Suprapubic skin (tissue), 4 donors: ENCODE data around the gene ZNF143. TPM values are rescaled to one million over a fixed set of nuclear protein-coding genes. Genes with fewer than 3 reads are reported as not detected.

Experiments
- DNase-seq, 2 donors: peaks; one replicate each; pipeline ENCODE4 v3.0.0-alpha.2; 2019; ENCODE audit warnings: low spot score in 2 of 2
- H3K27ac ChIP-seq: fragments of 200-600 bp; sonication (generic); one replicate; pipeline ENCODE4 v1.5.1; 2019
- H3K27me3 ChIP-seq: fragments of 200-600 bp; sonication (generic); one replicate; pipeline ENCODE4 v1.5.1; 2019
- H3K36me3 ChIP-seq: fragments of 200-600 bp; sonication (generic); one replicate; pipeline ENCODE4 v1.5.1; 2019
- H3K4me1 ChIP-seq: fragments of 200-600 bp; sonication (generic); one replicate; pipeline ENCODE4 v1.5.1; 2019
- H3K4me3 ChIP-seq: fragments of 200-600 bp; sonication (generic); one replicate; pipeline ENCODE4 v1.5.1; 2019; ENCODE audit warnings: mild to moderate bottlenecking
- H3K9me3 ChIP-seq: fragments of 200-600 bp; sonication (generic); one replicate; pipeline ENCODE4 v1.5.1; 2019
- CTCF ChIP-seq, 2 donors: fragments of 200-600 bp in 1 of 2; fragments of 450-650 bp in 1 of 2; sonication (generic) in 1 of 2; IDR thresholded peaks; one replicate each; pipeline ENCODE4 v1.5.1; 2016 to 2019; ENCODE audit warnings: antibody characterized with exemption in 2 of 2, mild to moderate bottlenecking in 1 of 2, moderate library complexity in 1 of 2
- EP300 ChIP-seq: sonication (generic); formaldehyde crosslinking; IDR thresholded peaks from one replicate; pipeline ENCODE4 v1.6.1; 2017; ENCODE audit warnings: antibody characterized with exemption
- POLR2A ChIP-seq, 2 donors: fragments of 450-650 bp; IDR thresholded peaks; one replicate each; pipeline ENCODE4 v1.6.1; 2017; ENCODE audit warnings: antibody characterized with exemption in 2 of 2, mild to moderate bottlenecking in 2 of 2, moderate library complexity in 2 of 2
- POLR2AphosphoS5 ChIP-seq, 3 donors: sonication (generic); formaldehyde crosslinking; IDR thresholded peaks; one replicate each; pipeline ENCODE4 v1.6.1; 2017; ENCODE audit warnings: antibody characterized with exemption in 3 of 3
- WGBS: methylation state at CpG from one replicate; pipeline ENCODE4 v1.1.5; 2018; 5-methylcytosine and 5-hydroxymethylcytosine counted together
- total RNA-seq, 4 donors: library from RNA; depleted of rRNA; stranded (reverse); fragments of >200 nt; gene quantifications; one replicate each; pipeline ENCODE4 v1.1.0, GENCODE V29; 2016

Gene ZNF143
- total RNA-seq, 4 donors from 2014 or later, result 16.1 to 25.9 (median 18.4) TPM

GRCh38 chr11:9575260-9576240, 114.7 kb downstream of the ZNF143 start:
- Histone ChIP-seq H3K36me3 (peaks cover 15% of the 10 kb centered on the region), H3K9me3 (no peaks in the 10 kb centered on the region), H3K27me3 (no peaks in the 10 kb centered on the region), H3K4me1 (peaks cover 58% of the 10 kb centered on the region), H3K27ac (peak overlapping the region; percentile 99), H3K4me3 (peak overlapping the region; percentile 83)
- TF ChIP-seq EP300 (no peak), POLR2A (IDR thresholded peaks at IDR 0.05) (no peak), POLR2AphosphoS5 (IDR thresholded peaks at IDR 0.05) (peak in 1 of 3 donors; percentile 61), CTCF (IDR thresholded peaks at IDR 0.05) (no peak)
- 11% methylated on average over 17 of the region's 17 CpGs for WGBS
- DNase-seq, result peak in 1 of 2 donors; percentile 76

- Histone ChIP-seq H3K27me3 (no peaks in the 10 kb centered on the region), H3K36me3 (peaks cover 27% of the 10 kb centered on the region), H3K4me3 (peak overlapping the region; percentile 83), H3K27ac (peak overlapping the region; percentile 47), H3K4me1 (peaks cover 51% of the 10 kb centered on the region), H3K9me3 (no peaks in the 10 kb centered on the region)
- no peak for TF ChIP-seq EP300
- no peak for TF ChIP-seq CTCF (IDR thresholded peaks at IDR 0.05)
- TF ChIP-seq POLR2A (IDR thresholded peaks at IDR 0.05), result no peak
- no peak for TF ChIP-seq POLR2AphosphoS5 (IDR thresholded peaks at IDR 0.05)
- DNase-seq, result no peak
- 44% methylated on average over 4 of the region's 4 CpGs for WGBS
Measured at GRCh38 chr11:9576701-9577381, 116.0 kb downstream of the ZNF143 start.

- TF ChIP-seq EP300 (no peak), CTCF (IDR thresholded peaks at IDR 0.05) (no peak), POLR2A (IDR thresholded peaks at IDR 0.05) (no peak), POLR2AphosphoS5 (IDR thresholded peaks at IDR 0.05) (no peak)
- Histone ChIP-seq H3K4me3 (peak overlapping the region; percentile 83), H3K27ac (peak overlapping the region; percentile 47), H3K4me1 (peaks cover 44% of the 10 kb centered on the region), H3K36me3 (peaks cover 34% of the 10 kb centered on the region), H3K27me3 (no peaks in the 10 kb centered on the region), H3K9me3 (no peaks in the 10 kb centered on the region)
- DNase-seq, result no peak
- 38% methylated on average over 7 of the region's 7 CpGs for WGBS
Measured at GRCh38 chr11:9577556-9577955, 116.7 kb downstream of the ZNF143 start.

Other genes starting within 250 kb of the ZNF143 start
- gene DENND5A, start 195.7 kb upstream of the ZNF143 start, total RNA-seq, result 10 to 100 TPM; 30.4 to 52.9 (median 36.4) TPM
- gene TMEM41B, start 146.4 kb upstream of the ZNF143 start, total RNA-seq, result 10 to 100 TPM; 30.1 to 72.3 (median 34.3) TPM
- gene IPO7, start 76.4 kb upstream of the ZNF143 start, total RNA-seq, result 100 to 1,000 TPM in 1 of 4 donors, 10 to 100 TPM in 3; 68.6 to 123 (median 82.8) TPM
- gene WEE1, start 112.7 kb downstream of the ZNF143 start, total RNA-seq, result 100 to 1,000 TPM in 3 of 4 donors, 10 to 100 TPM in 1; 82.0 to 296 (median 183) TPM
- gene SWAP70, start 203.1 kb downstream of the ZNF143 start, total RNA-seq, result 10 to 100 TPM; 27.6 to 64.9 (median 35.8) TPM